Dendritic cell treated with granulocyte-macrophage colony-stimulating factor and Interleukin-4, amounts not matched to agents 40 ng/mL and 50 ng/mL, for 4 days (primary cell): ENCODE results near the gene SUSD6.
"Not testable (repeated sequence)": the region's sequence is repeated elsewhere in the genome, so short reads cannot be mapped to it uniquely, and the experiment has no call there.

Source experiments
- H3K27ac Mint-ChIP-seq: one replicate; pipeline ENCODE4 v1.8.0; 2022; ENCODE audit warnings: mild to moderate bottlenecking, mixed read lengths
- H3K27me3 Mint-ChIP-seq: one replicate; pipeline ENCODE4 v1.8.0; 2022; ENCODE audit warnings: mild to moderate bottlenecking, mixed read lengths
- H3K36me3 Mint-ChIP-seq: one replicate; pipeline ENCODE4 v1.8.0; 2022; ENCODE audit warnings: low read depth, mixed read lengths
- H3K4me1 Mint-ChIP-seq: one replicate; pipeline ENCODE4 v1.8.0; 2022; ENCODE audit warnings: low read depth, mixed read lengths
- H3K4me3 Mint-ChIP-seq: one replicate; pipeline ENCODE4 v1.8.0; 2022; ENCODE audit warnings: mild to moderate bottlenecking, moderate library complexity, mixed read lengths
- H3K9me3 Mint-ChIP-seq: one replicate; pipeline ENCODE4 v1.8.0; 2022; ENCODE audit warnings: mixed read lengths
- intact Hi-C: fragments of 100-400 bp; cut with micrococcal nuclease; formaldehyde crosslinking; loops from one replicate; pipeline ENCODE4 v1.15.0; 2022

Gene SUSD6

GRCh38 chr14:69696633-69697557, 85.5 kb downstream of the SUSD6 start:
- Mint-ChIP-seq H3K4me1 (peaks cover 100% of the 10 kb centered on the region), H3K27me3 (no peaks in the 10 kb centered on the region), H3K27ac (peak overlapping the region; percentile 86), H3K36me3 (peaks cover 22% of the 10 kb centered on the region), H3K9me3 (no peaks in the 10 kb centered on the region), H3K4me3 (no peak overlapping the region)
- intact Hi-C loops = no loop called here

GRCh38 chr14:69698572-69698971, 87.2 kb downstream of the SUSD6 start:
- Mint-ChIP-seq H3K4me1 (peaks cover 100% of the 10 kb centered on the region), H3K4me3 (no peak overlapping the region), H3K9me3 (no peaks in the 10 kb centered on the region), H3K27ac (peak overlapping the region; percentile 86), H3K36me3 (peaks cover 27% of the 10 kb centered on the region), H3K27me3 (no peaks in the 10 kb centered on the region)
- intact Hi-C loops = no loop called here

- H3K27ac Mint-ChIP-seq, H3K4me3 Mint-ChIP-seq, H3K9me3 Mint-ChIP-seq, intact Hi-C loops, H3K27me3 Mint-ChIP-seq: not testable (repeated sequence)
- H3K4me1 Mint-ChIP-seq = peaks cover 100% of the 10 kb centered on the region
- H3K36me3 Mint-ChIP-seq = peaks cover 34% of the 10 kb centered on the region
These were observed 87.8 kb downstream of the SUSD6 start for GRCh38 chr14:69699243-69699642.

GRCh38 chr14:69699748-69700303, 88.4 kb downstream of the SUSD6 start:
- H3K27me3 Mint-ChIP-seq = no peaks in the 10 kb centered on the region
- no peak overlapping the region for H3K27ac Mint-ChIP-seq
- H3K4me1 Mint-ChIP-seq = peaks cover 94% of the 10 kb centered on the region
- H3K36me3 Mint-ChIP-seq = peaks cover 40% of the 10 kb centered on the region
- no peaks in the 10 kb centered on the region for H3K9me3 Mint-ChIP-seq
- intact Hi-C loops = no loop called here
- H3K4me3 Mint-ChIP-seq = no peak overlapping the region

GRCh38 chr14:69700575-69700974, 89.2 kb downstream of the SUSD6 start:
- Mint-ChIP-seq H3K27ac (no peak overlapping the region), H3K4me1 (peaks cover 89% of the 10 kb centered on the region), H3K27me3 (no peaks in the 10 kb centered on the region), H3K9me3 (no peaks in the 10 kb centered on the region), H3K4me3 (no peak overlapping the region), H3K36me3 (peaks cover 47% of the 10 kb centered on the region)
- intact Hi-C loops = no loop called here

- peaks cover 87% of the 10 kb centered on the region for H3K4me1 Mint-ChIP-seq
- H3K36me3 Mint-ChIP-seq = peaks cover 52% of the 10 kb centered on the region
- no peaks in the 10 kb centered on the region for H3K9me3 Mint-ChIP-seq
- intact Hi-C loops = no loop called here
- no peaks in the 10 kb centered on the region for H3K27me3 Mint-ChIP-seq
- H3K27ac Mint-ChIP-seq = peak overlapping the region; percentile 71
- no peak overlapping the region for H3K4me3 Mint-ChIP-seq
These were observed 89.9 kb downstream of the SUSD6 start for GRCh38 chr14:69701291-69701690.

GRCh38 chr14:69701857-69702256, 90.5 kb downstream of the SUSD6 start:
- no peak overlapping the region for H3K4me3 Mint-ChIP-seq
- peaks cover 52% of the 10 kb centered on the region for H3K36me3 Mint-ChIP-seq
- H3K27ac Mint-ChIP-seq = peak overlapping the region; percentile 71
- H3K4me1 Mint-ChIP-seq = peaks cover 87% of the 10 kb centered on the region
- intact Hi-C loops = no loop called here
- H3K27me3 Mint-ChIP-seq = no peaks in the 10 kb centered on the region
- no peaks in the 10 kb centered on the region for H3K9me3 Mint-ChIP-seq

- peaks cover 84% of the 10 kb centered on the region for H3K4me1 Mint-ChIP-seq
- peaks cover 65% of the 10 kb centered on the region for H3K36me3 Mint-ChIP-seq
- H3K4me3 Mint-ChIP-seq = peak overlapping the region; percentile 52
- no peaks in the 10 kb centered on the region for H3K9me3 Mint-ChIP-seq
- peak overlapping the region; percentile 90 for H3K27ac Mint-ChIP-seq
- intact Hi-C loops = no loop called here
- no peaks in the 10 kb centered on the region for H3K27me3 Mint-ChIP-seq
These were observed 91.9 kb downstream of the SUSD6 start for GRCh38 chr14:69703047-69704039.

- Mint-ChIP-seq H3K27me3 (no peaks in the 10 kb centered on the region), H3K27ac (no peak overlapping the region), H3K9me3 (no peaks in the 10 kb centered on the region), H3K4me3 (no peak overlapping the region), H3K4me1 (peaks cover 84% of the 10 kb centered on the region), H3K36me3 (peaks cover 65% of the 10 kb centered on the region)
- intact Hi-C loops = no loop called here
These were observed 92.9 kb downstream of the SUSD6 start for GRCh38 chr14:69704319-69704718.

- no peaks in the 10 kb centered on the region for H3K9me3 Mint-ChIP-seq
- H3K4me3 Mint-ChIP-seq = no peak overlapping the region
- intact Hi-C loops = no loop called here
- H3K27me3 Mint-ChIP-seq = no peaks in the 10 kb centered on the region
- no peak overlapping the region for H3K27ac Mint-ChIP-seq
- H3K36me3 Mint-ChIP-seq = peaks cover 75% of the 10 kb centered on the region
- H3K4me1 Mint-ChIP-seq = peaks cover 84% of the 10 kb centered on the region
These were observed 94.3 kb downstream of the SUSD6 start for GRCh38 chr14:69705706-69706105.

GRCh38 chr14:69708049-69708448, 96.7 kb downstream of the SUSD6 start:
- no peaks in the 10 kb centered on the region for H3K9me3 Mint-ChIP-seq
- intact Hi-C loops = no loop called here
- no peaks in the 10 kb centered on the region for H3K27me3 Mint-ChIP-seq
- H3K4me3 Mint-ChIP-seq = no peak overlapping the region
- peaks cover 98% of the 10 kb centered on the region for H3K36me3 Mint-ChIP-seq
- H3K27ac Mint-ChIP-seq = peak overlapping the region; percentile 88
- peaks cover 84% of the 10 kb centered on the region for H3K4me1 Mint-ChIP-seq

GRCh38 chr14:69708586-69709560, 97.5 kb downstream of the SUSD6 start:
- Mint-ChIP-seq H3K9me3 (no peaks in the 10 kb centered on the region), H3K4me3 (no peak overlapping the region), H3K36me3 (peaks cover 98% of the 10 kb centered on the region), H3K27me3 (no peaks in the 10 kb centered on the region), H3K4me1 (peaks cover 82% of the 10 kb centered on the region), H3K27ac (peak overlapping the region; percentile 88)
- intact Hi-C loops = no loop called here

GRCh38 chr14:69710378-69710777, 99.0 kb downstream of the SUSD6 start:
- H3K36me3 Mint-ChIP-seq = peaks cover 98% of the 10 kb centered on the region
- intact Hi-C loops = loop anchor here (5.0 kb wide), 2 partner anchors 58 to 98 kb away; partner anchors contain the start of gene SUSD6
- peak overlapping the region; percentile 88 for H3K27ac Mint-ChIP-seq
- H3K4me3 Mint-ChIP-seq = peak overlapping the region; percentile 28
- peaks cover 92% of the 10 kb centered on the region for H3K4me1 Mint-ChIP-seq
- no peaks in the 10 kb centered on the region for H3K27me3 Mint-ChIP-seq
- no peaks in the 10 kb centered on the region for H3K9me3 Mint-ChIP-seq
